Measurements from ENCODE around the gene CAMTA1. TPM values are rescaled to one million over a fixed set of nuclear protein-coding genes. Genes with fewer than 3 reads are reported as not detected.

Gene CAMTA1
- total and polyA plus RNA-seq, 4 donors: 18.0 to 93.5 (median 35.8) TPM

DNA sequence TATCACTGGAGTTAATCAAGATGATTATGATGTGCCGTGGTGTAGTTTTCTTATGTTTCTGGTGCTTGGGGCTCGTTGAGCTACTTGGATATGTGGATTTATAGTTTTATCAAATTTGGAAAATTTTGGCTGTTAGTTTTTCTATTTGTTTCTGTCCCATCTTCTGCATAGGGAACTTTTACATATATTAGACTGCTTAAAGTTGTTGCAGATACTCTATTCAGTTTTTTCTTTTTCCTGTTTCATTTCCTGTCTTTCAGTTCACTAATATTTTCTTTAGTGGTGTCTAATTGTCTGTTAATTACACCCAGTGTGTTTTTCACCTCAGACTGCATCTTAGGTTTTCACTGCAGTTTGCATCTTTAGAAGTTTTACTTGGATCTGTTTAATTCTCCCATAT, 247.7 kb downstream of the CAMTA1 start:
- peaks cover 0 to 3% (median 0%) of the 10 kb centered on the region in 4 donors for H3K9me3 ChIP-seq (ENCODE audit: control insufficient read depth in 4 of 4, low read length in 3 of 4)
- DNase-seq (ENCODE audit: low spot score): no peak
- H3K27ac ChIP-seq (ENCODE audit: low read depth in 1 of 2, low read length in 2 of 2): no peak overlapping the region
- TF ChIP-seq, protein P1, sequence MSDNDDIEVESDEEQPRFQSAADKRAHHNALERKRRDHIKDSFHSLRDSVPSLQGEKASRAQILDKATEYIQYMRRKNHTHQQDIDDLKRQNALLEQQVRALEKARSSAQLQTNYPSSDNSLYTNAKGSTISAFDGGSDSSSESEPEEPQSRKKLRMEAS (IDR thresholded peaks at IDR 0.05): no peak
- H3K9ac ChIP-seq (ENCODE audit: low read depth in 1 of 2, low read length in 2 of 2): no peak overlapping the region
- no peaks in the 10 kb centered on the region for H3K36me3 ChIP-seq (ENCODE audit: control insufficient read depth in 4 of 4, insufficient read depth in 3 of 4, low read depth in 1 of 4, low read length in 3 of 4)
- 87% methylated on average over 2 of the region's 2 CpGs for WGBS
- H3K4me3 ChIP-seq (ENCODE audit: low read depth in 1 of 3, low read length in 3 of 3): no peak overlapping the region
- H3K27me3 ChIP-seq (ENCODE audit: control insufficient read depth in 4 of 4, insufficient read depth in 4 of 4, low read length in 3 of 4): no peaks in the 10 kb centered on the region
- H3K4me1 ChIP-seq (ENCODE audit: control insufficient read depth in 4 of 4, insufficient read depth in 4 of 4, low read length in 3 of 4): no peaks in the 10 kb centered on the region

DNA sequence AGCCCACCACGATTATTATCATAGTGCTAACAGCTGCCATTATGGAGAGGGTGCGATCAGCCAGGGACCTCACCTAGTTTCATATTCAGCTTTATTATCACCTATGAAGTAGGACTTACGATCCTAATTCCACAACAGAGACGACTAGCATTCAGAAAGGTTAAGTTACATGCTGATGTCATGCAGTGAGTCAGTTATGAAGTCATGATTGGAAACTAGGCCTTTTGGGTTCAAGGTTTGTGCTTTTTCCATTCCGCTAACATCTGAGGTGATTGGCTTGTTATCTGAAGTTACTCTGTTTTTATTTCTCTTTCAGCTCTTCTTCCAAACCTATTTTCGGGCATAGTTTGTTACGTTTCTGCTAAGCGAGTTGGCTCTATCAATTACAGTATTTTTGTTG, 251.1 kb downstream of the CAMTA1 start:
- DNase-seq (ENCODE audit: low spot score): no peak
- no peaks in the 10 kb centered on the region for H3K27me3 ChIP-seq (ENCODE audit: control insufficient read depth in 4 of 4, insufficient read depth in 4 of 4, low read length in 3 of 4)
- no peaks in the 10 kb centered on the region for H3K36me3 ChIP-seq (ENCODE audit: control insufficient read depth in 4 of 4, insufficient read depth in 3 of 4, low read depth in 1 of 4, low read length in 3 of 4)
- H3K27ac ChIP-seq (ENCODE audit: low read depth in 1 of 2, low read length in 2 of 2): no peak overlapping the region
- no peaks in the 10 kb centered on the region for H3K4me1 ChIP-seq (ENCODE audit: control insufficient read depth in 4 of 4, insufficient read depth in 4 of 4, low read length in 3 of 4)
- H3K9me3 ChIP-seq (ENCODE audit: control insufficient read depth in 4 of 4, low read length in 3 of 4): peaks cover 0 to 3% (median 0%) of the 10 kb centered on the region in 4 donors
- WGBS: 91% methylated on average over 8 of the region's 8 CpGs
- no peak overlapping the region for H3K4me3 ChIP-seq (ENCODE audit: low read depth in 1 of 3, low read length in 3 of 3)
- TF ChIP-seq, protein P2, sequence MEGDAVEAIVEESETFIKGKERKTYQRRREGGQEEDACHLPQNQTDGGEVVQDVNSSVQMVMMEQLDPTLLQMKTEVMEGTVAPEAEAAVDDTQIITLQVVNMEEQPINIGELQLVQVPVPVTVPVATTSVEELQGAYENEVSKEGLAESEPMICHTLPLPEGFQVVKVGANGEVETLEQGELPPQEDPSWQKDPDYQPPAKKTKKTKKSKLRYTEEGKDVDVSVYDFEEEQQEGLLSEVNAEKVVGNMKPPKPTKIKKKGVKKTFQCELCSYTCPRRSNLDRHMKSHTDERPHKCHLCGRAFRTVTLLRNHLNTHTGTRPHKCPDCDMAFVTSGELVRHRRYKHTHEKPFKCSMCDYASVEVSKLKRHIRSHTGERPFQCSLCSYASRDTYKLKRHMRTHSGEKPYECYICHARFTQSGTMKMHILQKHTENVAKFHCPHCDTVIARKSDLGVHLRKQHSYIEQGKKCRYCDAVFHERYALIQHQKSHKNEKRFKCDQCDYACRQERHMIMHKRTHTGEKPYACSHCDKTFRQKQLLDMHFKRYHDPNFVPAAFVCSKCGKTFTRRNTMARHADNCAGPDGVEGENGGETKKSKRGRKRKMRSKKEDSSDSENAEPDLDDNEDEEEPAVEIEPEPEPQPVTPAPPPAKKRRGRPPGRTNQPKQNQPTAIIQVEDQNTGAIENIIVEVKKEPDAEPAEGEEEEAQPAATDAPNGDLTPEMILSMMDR (IDR thresholded peaks at IDR 0.05; ENCODE audit: low read depth, low read length, missing input control): no peak
- TF ChIP-seq NR2F2 (IDR thresholded peaks at IDR 0.05) (no peak), JUND (IDR thresholded peaks at IDR 0.05) (no peak), RXRA (IDR thresholded peaks at IDR 0.05) (no peak), FOXA1 (IDR thresholded peaks at IDR 0.05) (no peak), TAF1 (conservative IDR thresholded peaks at IDR 0.05) (no peak), RAD21 (IDR thresholded peaks at IDR 0.05) (no peak), FOXA2 (IDR thresholded peaks at IDR 0.05) (no peak), GABPA (IDR thresholded peaks at IDR 0.05 in 1 of 2, conservative IDR thresholded peaks at IDR 0.05 in 1 of 2) (no peak), HNF4G (IDR thresholded peaks at IDR 0.05) (no peak), YY1 (IDR thresholded peaks at IDR 0.05) (no peak)
- TF ChIP-seq, protein P3, sequence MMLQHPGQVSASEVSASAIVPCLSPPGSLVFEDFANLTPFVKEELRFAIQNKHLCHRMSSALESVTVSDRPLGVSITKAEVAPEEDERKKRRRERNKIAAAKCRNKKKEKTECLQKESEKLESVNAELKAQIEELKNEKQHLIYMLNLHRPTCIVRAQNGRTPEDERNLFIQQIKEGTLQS (IDR thresholded peaks at IDR 0.05): no peak
- TF ChIP-seq, protein P4, sequence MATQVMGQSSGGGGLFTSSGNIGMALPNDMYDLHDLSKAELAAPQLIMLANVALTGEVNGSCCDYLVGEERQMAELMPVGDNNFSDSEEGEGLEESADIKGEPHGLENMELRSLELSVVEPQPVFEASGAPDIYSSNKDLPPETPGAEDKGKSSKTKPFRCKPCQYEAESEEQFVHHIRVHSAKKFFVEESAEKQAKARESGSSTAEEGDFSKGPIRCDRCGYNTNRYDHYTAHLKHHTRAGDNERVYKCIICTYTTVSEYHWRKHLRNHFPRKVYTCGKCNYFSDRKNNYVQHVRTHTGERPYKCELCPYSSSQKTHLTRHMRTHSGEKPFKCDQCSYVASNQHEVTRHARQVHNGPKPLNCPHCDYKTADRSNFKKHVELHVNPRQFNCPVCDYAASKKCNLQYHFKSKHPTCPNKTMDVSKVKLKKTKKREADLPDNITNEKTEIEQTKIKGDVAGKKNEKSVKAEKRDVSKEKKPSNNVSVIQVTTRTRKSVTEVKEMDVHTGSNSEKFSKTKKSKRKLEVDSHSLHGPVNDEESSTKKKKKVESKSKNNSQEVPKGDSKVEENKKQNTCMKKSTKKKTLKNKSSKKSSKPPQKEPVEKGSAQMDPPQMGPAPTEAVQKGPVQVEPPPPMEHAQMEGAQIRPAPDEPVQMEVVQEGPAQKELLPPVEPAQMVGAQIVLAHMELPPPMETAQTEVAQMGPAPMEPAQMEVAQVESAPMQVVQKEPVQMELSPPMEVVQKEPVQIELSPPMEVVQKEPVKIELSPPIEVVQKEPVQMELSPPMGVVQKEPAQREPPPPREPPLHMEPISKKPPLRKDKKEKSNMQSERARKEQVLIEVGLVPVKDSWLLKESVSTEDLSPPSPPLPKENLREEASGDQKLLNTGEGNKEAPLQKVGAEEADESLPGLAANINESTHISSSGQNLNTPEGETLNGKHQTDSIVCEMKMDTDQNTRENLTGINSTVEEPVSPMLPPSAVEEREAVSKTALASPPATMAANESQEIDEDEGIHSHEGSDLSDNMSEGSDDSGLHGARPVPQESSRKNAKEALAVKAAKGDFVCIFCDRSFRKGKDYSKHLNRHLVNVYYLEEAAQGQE (IDR thresholded peaks at IDR 0.05): no peak
- TF ChIP-seq, protein P5, sequence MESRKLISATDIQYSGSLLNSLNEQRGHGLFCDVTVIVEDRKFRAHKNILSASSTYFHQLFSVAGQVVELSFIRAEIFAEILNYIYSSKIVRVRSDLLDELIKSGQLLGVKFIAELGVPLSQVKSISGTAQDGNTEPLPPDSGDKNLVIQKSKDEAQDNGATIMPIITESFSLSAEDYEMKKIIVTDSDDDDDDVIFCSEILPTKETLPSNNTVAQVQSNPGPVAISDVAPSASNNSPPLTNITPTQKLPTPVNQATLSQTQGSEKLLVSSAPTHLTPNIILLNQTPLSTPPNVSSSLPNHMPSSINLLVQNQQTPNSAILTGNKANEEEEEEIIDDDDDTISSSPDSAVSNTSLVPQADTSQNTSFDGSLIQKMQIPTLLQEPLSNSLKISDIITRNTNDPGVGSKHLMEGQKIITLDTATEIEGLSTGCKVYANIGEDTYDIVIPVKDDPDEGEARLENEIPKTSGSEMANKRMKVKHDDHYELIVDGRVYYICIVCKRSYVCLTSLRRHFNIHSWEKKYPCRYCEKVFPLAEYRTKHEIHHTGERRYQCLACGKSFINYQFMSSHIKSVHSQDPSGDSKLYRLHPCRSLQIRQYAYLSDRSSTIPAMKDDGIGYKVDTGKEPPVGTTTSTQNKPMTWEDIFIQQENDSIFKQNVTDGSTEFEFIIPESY (IDR thresholded peaks at IDR 0.05): no peak
- no peak overlapping the region for H3K9ac ChIP-seq (ENCODE audit: low read depth in 1 of 2, low read length in 2 of 2)

Data from liver (tissue), 9 donors.